Smooth muscle cell (in vitro differentiated cells): ENCODE measurements around the gene VANGL2. TPM values are rescaled to one million over a fixed set of nuclear protein-coding genes. Genes with fewer than 3 reads are reported as not detected.

Experiments
- DNase-seq: peaks from one replicate; lab custom pipeline; 2025; ENCODE audit not compliant: unreplicated experiment; lab: John Stamatoyannopoulos, UW
- H2AFZ ChIP-seq: fragments of 200-600 bp; sonication (generic); 2 replicates; pipeline ENCODE4 v1.6.0; 2016; ENCODE audit warnings: antibody characterized with exemption, low read depth, mild to moderate bottlenecking
- H3F3A ChIP-seq: fragments of 200-600 bp; sonication (generic); 2 replicates; pipeline ENCODE4 v1.6.0; 2017; ENCODE audit warnings: antibody characterized with exemption, low read depth
- H3K27ac ChIP-seq: fragments of 200-600 bp; sonication (generic); 2 replicates; pipeline ENCODE4 v1.5.1; 2016; ENCODE audit warnings: low read depth, mild to moderate bottlenecking
- H3K27me3 ChIP-seq: fragments of 200-600 bp; sonication (generic); 2 replicates; pipeline ENCODE4 v1.6.1; 2016; ENCODE audit warnings: low read depth, mild to moderate bottlenecking
- H3K36me3 ChIP-seq: fragments of 200-600 bp; sonication (generic); 2 replicates; pipeline ENCODE4 v1.5.1; 2016; ENCODE audit warnings: low read depth
- H3K4me1 ChIP-seq: fragments of 200-600 bp; sonication (generic); 2 replicates; pipeline ENCODE4 v1.5.1; 2016; ENCODE audit warnings: low read depth
- H3K4me2 ChIP-seq: fragments of 200-600 bp; sonication (generic); 2 replicates; pipeline ENCODE4 v1.6.0; 2016; ENCODE audit warnings: mild to moderate bottlenecking
- H3K4me3 ChIP-seq: fragments of 200-600 bp; sonication (generic); 2 replicates; pipeline ENCODE4 v1.5.1; 2016; ENCODE audit warnings: mild to moderate bottlenecking
- H3K79me2 ChIP-seq: fragments of 200-600 bp; sonication (generic); 2 replicates; pipeline ENCODE4 v1.6.0; 2016; ENCODE audit warnings: low read depth, mild to moderate bottlenecking
- H3K9ac ChIP-seq: fragments of 200-600 bp; sonication (generic); 2 replicates; pipeline ENCODE4 v1.6.0; 2016; ENCODE audit warnings: low read depth
- H3K9me3 ChIP-seq: fragments of 200-600 bp; sonication (generic); replicated peaks from 2 replicates; pipeline ENCODE4 v1.5.1; 2016; ENCODE audit warnings: low read depth
- H4K20me1 ChIP-seq: fragments of 200-600 bp; sonication (generic); 2 replicates; pipeline ENCODE4 v1.6.0; 2016; ENCODE audit warnings: low read depth
- CTCF ChIP-seq: fragments of 200-600 bp; sonication (generic); IDR thresholded peaks from 2 replicates; pipeline ENCODE4 v1.5.1; 2017; ENCODE audit warnings: borderline replicate concordance, mild to moderate bottlenecking, antibody characterized with exemption; ENCODE audit not compliant: insufficient read depth, poor library complexity, severe bottlenecking
- WGBS: methylation state at CpG from one replicate; pipeline ENCODE4 v1.1.7; 2016; ENCODE audit warnings: low lambda C conversion rate; 5-methylcytosine and 5-hydroxymethylcytosine counted together
- polyA plus RNA-seq: library from polyadenylated mRNA; unstranded; fragments of >200 nt; fragmentation: Nextera tagmentation; extraction: Ambion mirVana; gene quantifications from 2 replicates; pipeline ENCODE4 v1.2.1, GENCODE V29; 2016
- total RNA-seq: library from RNA; depleted of rRNA; stranded (reverse); fragments of >200 nt; gene quantifications from 2 replicates; pipeline ENCODE4 v1.2.3, GENCODE V29; 2014

Gene VANGL2
- total and polyA plus RNA-seq, 2 experiments from 2014 or later: 7.1 to 12.2 TPM

GRCh38 chr1:160365325-160365724 lies 35.0 kb upstream of the VANGL2 start:
- no peaks in the 10 kb centered on the region for H3F3A ChIP-seq
- H3K4me1 ChIP-seq: peaks cover 16% of the 10 kb centered on the region
- no peaks in the 10 kb centered on the region for H3K36me3 ChIP-seq
- no peak overlapping the region for H2AFZ ChIP-seq
- H3K27ac ChIP-seq: no peak overlapping the region
- H3K9ac ChIP-seq: no peak overlapping the region
- no peaks in the 10 kb centered on the region for H3K27me3 ChIP-seq
- H3K79me2 ChIP-seq: no peaks in the 10 kb centered on the region
- DNase-seq: no peak
- WGBS: 100% methylated on average over 1 of the region's 1 CpG
- no peak overlapping the region for H3K4me3 ChIP-seq
- no peaks in the 10 kb centered on the region for H3K9me3 ChIP-seq
- TF ChIP-seq CTCF: no peak
- no peaks in the 10 kb centered on the region for H4K20me1 ChIP-seq
- H3K4me2 ChIP-seq: no peak overlapping the region

GRCh38 chr1:160366731-160367515 lies 33.4 kb upstream of the VANGL2 start, which contains the start of gene NHLH1:
Gene NHLH1 (plus strand): TSS chr1:160367071. CDS start chr1:160370732, 3,661 bp downstream.
- 87% methylated on average over 11 of the region's 15 CpGs for WGBS

GRCh38 chr1:160367516-160367900 lies 32.9 kb upstream of the VANGL2 start:
- Histone ChIP-seq H3K4me1 (peaks cover 9% of the 10 kb centered on the region), H3K4me2 (no peak overlapping the region), H3K79me2 (no peaks in the 10 kb centered on the region), H3F3A (no peaks in the 10 kb centered on the region), H3K27ac (no peak overlapping the region), H3K27me3 (no peaks in the 10 kb centered on the region), H3K4me3 (no peak overlapping the region), H3K9me3 (no peaks in the 10 kb centered on the region), H4K20me1 (no peaks in the 10 kb centered on the region), H2AFZ (no peak overlapping the region), H3K9ac (no peak overlapping the region), H3K36me3 (no peaks in the 10 kb centered on the region)
- TF ChIP-seq CTCF: no peak
- WGBS: 89% methylated on average over 4 of the region's 4 CpGs
- no peak for DNase-seq

More at GRCh38 chr1:160366731-160367515, 33.4 kb upstream of the VANGL2 start, which contains the start of gene NHLH1:
- H3K9ac ChIP-seq: no peak within 1 kb of the TSS
- H3K9me3 ChIP-seq: no peaks in the 10 kb centered on the region
- TF ChIP-seq CTCF: no peak
- H3K79me2 ChIP-seq: no peaks in the 10 kb centered on the region
- peaks cover 13% of the 10 kb centered on the region for H3K4me1 ChIP-seq
- H4K20me1 ChIP-seq: no peaks in the 10 kb centered on the region
- H3K36me3 ChIP-seq: no peaks in the 10 kb centered on the region
- no peaks in the 10 kb centered on the region for H3K27me3 ChIP-seq
- DNase-seq: no peak
- no peak within 1 kb of the TSS for H3K4me3 ChIP-seq
- no peak within 1 kb of the TSS for H3K4me2 ChIP-seq
- H2AFZ ChIP-seq: no peak within 1 kb of the TSS
- no peaks in the 10 kb centered on the region for H3F3A ChIP-seq
- H3K27ac ChIP-seq: no peak within 1 kb of the TSS
